IPS DF 6.9 (cell line): ENCODE measurements around the gene CARMIL1.

Experiments used
- DNase-seq: peaks from one replicate; pipeline ENCODE4 v3.0.0-alpha.2; 2013; ENCODE audit warnings: low read depth, low spot score
- H3K27ac ChIP-seq: one replicate; pipeline ENCODE4 v1.5.1; 2013; ENCODE audit warnings: low read length, control low read depth
- H3K27me3 ChIP-seq: 2 replicates; pipeline ENCODE4 v1.6.1; 2013; ENCODE audit warnings: mild to moderate bottlenecking, low read length; ENCODE audit not compliant: control insufficient read depth, insufficient read depth
- H3K36me3 ChIP-seq: 2 replicates; pipeline ENCODE4 v1.6.1; 2013; ENCODE audit warnings: low read length; ENCODE audit not compliant: control insufficient read depth, insufficient read depth
- H3K4me1 ChIP-seq: 2 replicates; pipeline ENCODE4 v1.6.1; 2013; ENCODE audit warnings: low read length; ENCODE audit not compliant: control insufficient read depth, insufficient read depth
- H3K4me3 ChIP-seq: 2 replicates; pipeline ENCODE4 v1.5.1; 2013; ENCODE audit warnings: mild to moderate bottlenecking, low read length
- H3K9me3 ChIP-seq: 2 replicates; pipeline ENCODE4 v1.6.1; 2013; ENCODE audit warnings: low read length, inconsistent platforms; ENCODE audit not compliant: control insufficient read depth, insufficient read depth
- WGBS: extraction: QIAGEN DNeasy Blood & Tissue Kit; methylation state at CpG from one replicate; pipeline ENCODE4 v1.1.7; 2013; ENCODE audit warnings: mixed read lengths, missing lambda C conversion rate; ENCODE audit not compliant: insufficient read length, insufficient coverage; 5-methylcytosine and 5-hydroxymethylcytosine counted together

The CARMIL1 gene

GRCh38 chr6:25548451-25548850, 269.3 kb downstream of the CARMIL1 start:
- H3K27me3 ChIP-seq = no peaks in the 10 kb centered on the region
- H3K9me3 ChIP-seq = no peaks in the 10 kb centered on the region
- H3K4me3 ChIP-seq = no peak overlapping the region
- no peaks in the 10 kb centered on the region for H3K4me1 ChIP-seq
- WGBS = no CpG with 5 or more reads among the region's 2 CpGs
- H3K36me3 ChIP-seq = no peaks in the 10 kb centered on the region
- no peak overlapping the region for H3K27ac ChIP-seq
- no peak for DNase-seq

- H3K27me3 ChIP-seq = no peaks in the 10 kb centered on the region
- H3K4me3 ChIP-seq = no peak overlapping the region
- no peaks in the 10 kb centered on the region for H3K4me1 ChIP-seq
- H3K36me3 ChIP-seq = no peaks in the 10 kb centered on the region
- no peak overlapping the region for H3K27ac ChIP-seq
- no peak for DNase-seq
- WGBS = no CpG with 5 or more reads among the region's 11 CpGs
- H3K9me3 ChIP-seq = no peaks in the 10 kb centered on the region
Measured at GRCh38 chr6:25550631-25551030, 271.5 kb downstream of the CARMIL1 start.

- Histone ChIP-seq H3K27ac (no peak overlapping the region), H3K36me3 (no peaks in the 10 kb centered on the region), H3K9me3 (no peaks in the 10 kb centered on the region), H3K27me3 (no peaks in the 10 kb centered on the region), H3K4me1 (no peaks in the 10 kb centered on the region), H3K4me3 (no peak overlapping the region)
- DNase-seq = no peak
- WGBS = no CpG with 5 or more reads among the region's 3 CpGs
Measured at GRCh38 chr6:25553502-25553901, 274.3 kb downstream of the CARMIL1 start.

- no peak overlapping the region for H3K27ac ChIP-seq
- no peak for DNase-seq
- no peaks in the 10 kb centered on the region for H3K9me3 ChIP-seq
- H3K4me1 ChIP-seq = no peaks in the 10 kb centered on the region
- no peak overlapping the region for H3K4me3 ChIP-seq
- H3K27me3 ChIP-seq = no peaks in the 10 kb centered on the region
- H3K36me3 ChIP-seq = no peaks in the 10 kb centered on the region
- WGBS = no CpG with 5 or more reads among the region's 2 CpGs
Measured at GRCh38 chr6:25555188-25555587, 276.0 kb downstream of the CARMIL1 start.

- Histone ChIP-seq H3K27me3 (no peaks in the 10 kb centered on the region), H3K4me3 (no peak overlapping the region), H3K9me3 (no peaks in the 10 kb centered on the region), H3K27ac (no peak overlapping the region), H3K4me1 (no peaks in the 10 kb centered on the region), H3K36me3 (no peaks in the 10 kb centered on the region)
- DNase-seq = peak; percentile 72
- WGBS = no CpG with 5 or more reads among the region's 10 CpGs
Measured at GRCh38 chr6:25556516-25556915, 277.3 kb downstream of the CARMIL1 start.

- no peak for DNase-seq
- no peaks in the 10 kb centered on the region for H3K36me3 ChIP-seq
- H3K4me1 ChIP-seq = no peaks in the 10 kb centered on the region
- H3K4me3 ChIP-seq = no peak overlapping the region
- H3K27ac ChIP-seq = no peak overlapping the region
- no peaks in the 10 kb centered on the region for H3K9me3 ChIP-seq
- no peaks in the 10 kb centered on the region for H3K27me3 ChIP-seq
- WGBS = 100% methylated on average over 1 of the region's 3 CpGs
Measured at GRCh38 chr6:25558155-25558817, 279.1 kb downstream of the CARMIL1 start.

GRCh38 chr6:25560865-25561264, 281.7 kb downstream of the CARMIL1 start:
- Histone ChIP-seq H3K27me3 (no peaks in the 10 kb centered on the region), H3K36me3 (no peaks in the 10 kb centered on the region), H3K4me1 (no peaks in the 10 kb centered on the region), H3K9me3 (no peaks in the 10 kb centered on the region), H3K27ac (no peak overlapping the region), H3K4me3 (no peak overlapping the region)
- DNase-seq = no peak
- no CpG with 5 or more reads among the region's 2 CpGs for WGBS

- Histone ChIP-seq H3K4me3 (no peak overlapping the region), H3K9me3 (no peaks in the 10 kb centered on the region), H3K27ac (no peak overlapping the region), H3K27me3 (no peaks in the 10 kb centered on the region; the same call in 1 of the 2 replicates), H3K36me3 (no peaks in the 10 kb centered on the region), H3K4me1 (no peaks in the 10 kb centered on the region)
- DNase-seq = no peak
Measured at GRCh38 chr6:25564943-25565342, 285.8 kb downstream of the CARMIL1 start.

GRCh38 chr6:25570578-25570977, 291.4 kb downstream of the CARMIL1 start:
- no peaks in the 10 kb centered on the region for H3K36me3 ChIP-seq
- no peaks in the 10 kb centered on the region for H3K9me3 ChIP-seq
- no peaks in the 10 kb centered on the region for H3K4me1 ChIP-seq
- 100% methylated on average over 1 of the region's 2 CpGs for WGBS
- no peak for DNase-seq
- no peaks in the 10 kb centered on the region; the same call in 1 of the 2 replicates for H3K27me3 ChIP-seq
- no peak overlapping the region for H3K4me3 ChIP-seq
- H3K27ac ChIP-seq = no peak overlapping the region

GRCh38 chr6:25576919-25577318, 297.7 kb downstream of the CARMIL1 start:
- no CpG with 5 or more reads among the region's 2 CpGs for WGBS
- H3K9me3 ChIP-seq = no peaks in the 10 kb centered on the region
- no peak overlapping the region for H3K27ac ChIP-seq
- H3K27me3 ChIP-seq = no peaks in the 10 kb centered on the region
- no peaks in the 10 kb centered on the region for H3K36me3 ChIP-seq
- DNase-seq = no peak
- no peak overlapping the region for H3K4me3 ChIP-seq
- no peaks in the 10 kb centered on the region for H3K4me1 ChIP-seq

GRCh38 chr6:25578538-25578937, 299.4 kb downstream of the CARMIL1 start:
- no peaks in the 10 kb centered on the region for H3K36me3 ChIP-seq
- no peak overlapping the region for H3K27ac ChIP-seq
- no peaks in the 10 kb centered on the region for H3K9me3 ChIP-seq
- no peak overlapping the region for H3K4me3 ChIP-seq
- DNase-seq = no peak
- no peaks in the 10 kb centered on the region for H3K27me3 ChIP-seq
- H3K4me1 ChIP-seq = no peaks in the 10 kb centered on the region
